Jurkat, Clone E6-1 (cell line): ENCODE data around the gene CMTM8. TPM values are rescaled to one million over a fixed set of nuclear protein-coding genes. Genes with fewer than 3 reads are reported as not detected.
"Not testable (repeated sequence)": the region's sequence is repeated elsewhere in the genome, so short reads cannot be mapped to it uniquely, and the experiment has no call there.

Source experiments
- DNase-seq: peaks from one replicate; pipeline ENCODE4 v3.0.0-alpha.2; 2011; ENCODE audit warnings: low read depth, low spot score
- H3K4me3 ChIP-seq: 2 replicates; pipeline ENCODE4 v1.5.1; 2011; ENCODE audit warnings: mild to moderate bottlenecking, low read length, control low read depth, moderate library complexity
- polyA plus RNA-seq: library from polyadenylated mRNA; unstranded; fragments of >200 nt; gene quantifications from one replicate; pipeline ENCODE4 v1.2.1, GENCODE V29; 2012; ENCODE audit warnings: missing spikeins; ENCODE audit not compliant: insufficient read length, insufficient read depth

Gene CMTM8, protein sequence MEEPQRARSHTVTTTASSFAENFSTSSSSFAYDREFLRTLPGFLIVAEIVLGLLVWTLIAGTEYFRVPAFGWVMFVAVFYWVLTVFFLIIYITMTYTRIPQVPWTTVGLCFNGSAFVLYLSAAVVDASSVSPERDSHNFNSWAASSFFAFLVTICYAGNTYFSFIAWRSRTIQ
- polyA plus RNA-seq, result 8.2 TPM

DNA sequence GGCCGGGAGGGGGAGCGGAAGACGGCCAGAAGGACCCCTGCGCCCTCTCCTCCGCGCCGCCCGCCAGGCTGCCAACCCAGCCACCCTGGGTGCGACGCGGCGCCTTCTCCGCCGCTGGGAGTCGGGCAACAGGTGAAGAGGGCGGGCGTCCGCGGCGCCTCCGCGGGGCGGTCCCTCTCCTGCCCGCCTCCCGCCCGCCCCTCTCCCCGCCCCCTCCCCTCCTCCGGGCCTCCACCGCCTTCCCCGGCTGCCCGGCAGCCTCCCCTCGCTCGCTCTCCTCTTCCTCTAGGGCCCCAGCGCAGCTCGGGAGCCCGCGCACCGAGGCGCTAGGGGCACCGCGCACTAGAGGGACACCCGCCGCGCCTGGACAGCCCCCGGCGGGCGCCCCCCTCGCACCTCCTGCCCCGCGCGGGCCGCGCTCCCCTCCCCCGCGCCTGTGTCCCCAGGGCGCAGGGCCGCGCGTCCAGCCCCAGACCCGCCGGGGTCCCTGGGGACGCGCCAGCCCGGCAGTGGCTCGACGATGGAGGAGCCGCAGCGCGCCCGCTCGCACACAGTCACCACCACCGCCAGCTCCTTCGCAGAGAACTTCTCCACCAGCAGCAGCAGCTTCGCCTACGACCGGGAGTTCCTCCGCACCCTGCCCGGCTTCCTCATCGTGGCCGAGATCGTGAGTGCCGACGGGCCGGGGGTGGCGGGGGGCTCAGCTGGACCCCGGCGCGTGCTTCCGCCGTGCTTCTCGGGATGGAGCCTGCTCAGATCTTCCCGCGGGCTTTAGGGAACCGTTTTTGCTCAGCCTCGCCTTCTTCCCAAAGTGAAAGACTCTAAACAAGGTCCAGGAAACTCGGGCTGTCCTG is at the start of gene CMTM8:
Gene CMTM8, plus strand, starts transcription at position 228 of the 854 bp plus-strand sequence. Its CDS starts 293 bp downstream, at position 521.
- peak within 1 kb of the TSS; percentile 65 for H3K4me3 ChIP-seq
- DNase-seq, result peak; percentile 46

DNA sequence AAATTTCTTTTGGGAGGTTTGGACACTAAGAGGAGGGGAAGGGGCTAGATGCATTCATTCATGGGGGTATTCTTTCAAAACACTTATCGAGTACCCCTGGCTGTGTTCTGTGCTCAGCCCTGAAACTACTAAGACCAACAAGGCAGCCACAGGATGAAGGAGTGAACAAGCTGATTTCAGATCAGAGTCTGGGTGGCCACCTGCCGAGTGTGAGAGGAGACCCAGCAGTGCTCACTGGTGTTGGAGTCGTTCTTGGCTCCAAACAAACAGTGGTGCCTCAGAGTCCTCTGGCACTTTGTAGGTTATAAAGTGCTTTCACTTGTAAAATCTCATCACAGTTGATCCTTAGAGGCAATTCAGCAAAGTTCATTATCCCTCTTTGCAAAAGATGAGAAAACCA is 48.8 kb upstream of the CMTM8 start:
- no peak for DNase-seq
- H3K4me3 ChIP-seq, result no peak overlapping the region

DNA sequence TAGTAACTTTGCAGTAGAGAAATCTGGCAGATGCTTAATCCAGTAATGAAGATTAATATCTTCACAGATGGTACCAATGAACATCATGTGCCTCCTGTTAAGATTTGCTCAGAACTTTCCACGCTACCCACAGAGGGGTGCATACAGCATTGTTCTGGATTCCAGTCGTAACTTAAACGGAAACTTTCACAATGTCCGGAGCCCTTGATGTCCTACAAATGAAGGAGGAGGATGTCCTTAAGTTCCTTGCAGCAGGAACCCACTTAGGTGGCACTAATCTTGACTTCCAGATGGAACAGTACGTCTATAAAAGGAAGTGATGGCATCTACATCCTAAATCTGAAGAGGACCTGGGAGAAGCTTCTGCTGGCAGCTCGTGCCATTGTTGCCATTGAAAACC is 47.9 kb upstream of the CMTM8 start:
- H3K4me3 ChIP-seq, DNase-seq: not testable (repeated sequence)

DNA sequence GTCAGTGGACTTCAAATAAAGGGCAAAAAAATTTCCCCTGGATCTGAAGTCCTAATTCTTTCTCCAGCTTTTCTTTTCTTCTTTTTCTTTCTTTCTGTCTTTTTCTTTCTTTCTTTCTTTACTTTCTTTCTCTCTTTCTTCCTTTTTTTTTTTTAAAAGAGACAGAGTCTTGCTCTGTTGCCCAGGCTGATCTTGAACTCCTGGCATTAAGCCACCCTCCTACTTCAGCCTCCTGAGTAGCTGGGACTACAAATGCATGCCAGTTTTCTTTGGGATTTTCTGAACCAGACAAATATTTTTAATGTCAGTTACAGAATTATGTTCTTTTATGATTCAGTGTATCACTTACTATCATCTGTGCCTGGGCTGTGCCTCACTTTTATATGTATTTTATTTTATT is 45.4 kb upstream of the CMTM8 start:
- H3K4me3 ChIP-seq, result no peak overlapping the region
- DNase-seq, result no peak

DNA sequence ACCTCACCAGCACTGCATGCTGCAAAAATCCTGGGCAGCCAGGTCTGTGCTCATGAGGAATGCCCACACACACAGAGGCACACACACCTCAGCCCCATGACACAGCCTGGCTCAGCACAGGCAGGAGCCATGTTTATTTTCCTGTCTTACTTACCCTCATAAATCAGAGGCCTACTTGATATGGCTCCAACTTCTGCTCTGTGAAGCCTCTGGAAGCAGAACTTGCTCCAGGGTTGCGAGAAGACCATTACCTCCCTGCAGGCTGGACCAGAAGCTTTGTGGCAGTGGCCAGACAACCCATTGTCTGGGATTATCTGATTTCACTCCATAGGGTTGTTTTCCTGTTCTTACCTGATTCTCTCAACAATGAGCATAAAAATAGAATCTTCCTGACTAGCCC is 43.8 kb upstream of the CMTM8 start:
- no peak overlapping the region for H3K4me3 ChIP-seq
- DNase-seq, result no peak

DNA sequence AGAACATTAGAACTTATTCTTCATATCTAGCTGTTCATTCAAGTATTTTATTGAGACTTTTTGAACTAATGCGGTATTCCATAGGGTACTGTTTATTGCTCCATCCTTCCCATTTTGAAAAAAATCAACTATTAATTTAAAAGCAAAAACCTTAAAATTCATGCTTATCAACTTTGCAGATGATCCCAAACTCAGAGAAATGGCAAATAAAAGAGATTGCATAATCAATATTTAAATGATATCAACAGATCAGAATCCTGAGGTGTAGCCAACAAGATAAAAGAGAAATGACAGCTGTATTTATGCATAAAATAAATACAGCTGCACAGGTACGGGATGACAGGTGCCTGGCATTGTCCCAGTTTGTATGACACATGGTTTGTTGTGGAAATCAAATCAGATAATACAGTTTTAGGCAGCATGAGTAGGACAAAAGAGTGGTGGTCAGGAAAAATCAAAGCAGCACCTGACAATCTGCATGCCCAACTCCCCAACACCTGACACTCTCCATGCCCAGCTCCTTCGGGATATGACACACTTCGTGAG is 42.4 kb upstream of the CMTM8 start:
- no peak overlapping the region for H3K4me3 ChIP-seq
- no peak for DNase-seq

DNA sequence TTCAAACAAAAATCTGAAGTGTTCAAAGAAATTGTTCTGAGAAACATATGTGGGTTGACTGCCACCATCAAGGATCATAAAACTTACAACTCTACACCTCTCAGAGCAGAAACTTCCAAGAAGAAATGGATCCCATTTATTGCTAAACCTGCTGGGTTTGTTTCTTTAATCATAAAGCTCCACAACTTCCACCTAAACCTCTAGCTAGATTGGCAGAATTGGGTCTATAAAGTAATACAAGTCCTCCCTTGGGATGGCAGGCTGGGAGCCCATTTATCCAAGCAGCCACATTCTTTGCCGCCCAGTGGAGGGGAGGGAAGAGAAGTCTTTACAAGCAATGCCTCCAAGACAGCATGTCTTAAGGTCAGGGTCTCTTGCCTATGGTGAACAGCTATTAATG is 40.5 kb upstream of the CMTM8 start:
- DNase-seq, result no peak
- H3K4me3 ChIP-seq, result no peak overlapping the region

DNA sequence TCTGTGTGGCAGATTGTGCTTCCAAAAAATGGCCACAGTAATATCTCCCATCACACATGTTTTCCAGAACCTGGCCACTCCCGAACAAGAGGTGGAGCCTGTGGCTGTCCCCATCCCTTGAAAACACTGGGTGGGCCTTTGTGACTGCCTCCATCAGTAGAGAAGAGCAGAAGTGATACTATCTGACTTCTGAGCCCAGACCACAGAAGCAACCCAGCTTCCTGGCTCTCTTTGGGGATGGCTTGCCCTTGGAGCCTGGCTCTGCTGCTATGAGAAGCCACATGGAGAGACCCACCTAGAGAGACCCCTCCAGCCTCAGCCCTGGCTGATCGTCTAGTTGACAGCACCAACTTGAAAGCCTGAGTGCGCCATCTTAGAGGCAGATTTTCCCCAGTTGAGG is 39.8 kb upstream of the CMTM8 start:
- H3K4me3 ChIP-seq, result no peak overlapping the region
- DNase-seq, result no peak

DNA sequence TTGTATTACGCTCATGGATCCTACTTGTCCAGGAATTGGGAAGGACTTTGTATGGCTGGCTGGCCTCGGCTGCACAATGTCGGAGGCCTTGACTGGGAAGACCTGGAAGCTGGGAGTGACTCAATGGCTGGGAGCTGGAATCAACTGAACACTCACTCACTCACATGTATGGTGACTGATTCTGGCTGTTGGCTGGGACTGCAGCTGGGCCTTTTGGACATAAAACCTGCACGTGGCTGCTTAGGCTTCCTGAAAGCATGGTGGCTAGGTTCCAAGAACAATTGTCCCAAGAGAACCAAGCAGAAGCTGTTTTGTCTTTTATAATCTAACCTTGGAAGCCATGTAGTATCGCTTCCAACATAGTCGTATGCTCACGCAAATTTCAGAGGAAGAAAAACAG is 38.0 kb upstream of the CMTM8 start:
- DNase-seq, result no peak
- no peak overlapping the region for H3K4me3 ChIP-seq

DNA sequence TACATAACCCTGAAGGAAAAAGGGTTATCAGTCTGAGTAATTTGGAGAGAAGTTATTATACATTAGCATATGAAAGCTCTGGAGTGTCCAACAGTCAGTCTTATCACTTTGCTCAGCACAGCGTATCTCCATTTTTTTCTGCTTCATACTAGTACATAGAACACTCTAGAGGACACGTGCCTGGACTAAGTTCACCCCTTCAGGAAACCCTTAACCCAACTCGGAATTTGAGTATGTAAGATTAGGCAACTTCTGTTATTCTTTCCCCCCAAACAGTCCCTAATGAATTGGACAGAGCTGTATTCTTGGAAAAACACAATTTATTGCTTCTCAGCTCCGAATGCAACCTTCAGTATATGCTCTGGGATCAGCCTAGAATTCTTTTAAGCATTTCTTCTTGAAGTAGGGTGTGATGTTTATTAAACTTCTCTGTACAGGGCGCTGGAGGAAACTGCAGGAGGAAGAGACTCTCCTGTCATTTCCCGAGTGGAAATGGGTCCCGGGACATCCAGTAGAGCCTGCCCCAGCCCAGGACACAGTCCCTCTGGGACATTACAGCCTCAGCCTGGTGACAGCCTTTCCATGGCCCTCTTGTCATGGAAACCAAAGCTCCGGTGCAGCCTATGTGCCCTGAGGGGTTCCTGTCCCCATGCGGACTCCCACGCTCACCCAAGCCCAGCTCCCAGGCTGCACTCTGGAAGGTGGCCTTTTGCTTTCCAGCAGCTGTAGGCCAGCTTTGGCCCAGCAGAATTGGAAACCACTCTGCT is 37.3 kb upstream of the CMTM8 start:
- no peak for DNase-seq

DNA sequence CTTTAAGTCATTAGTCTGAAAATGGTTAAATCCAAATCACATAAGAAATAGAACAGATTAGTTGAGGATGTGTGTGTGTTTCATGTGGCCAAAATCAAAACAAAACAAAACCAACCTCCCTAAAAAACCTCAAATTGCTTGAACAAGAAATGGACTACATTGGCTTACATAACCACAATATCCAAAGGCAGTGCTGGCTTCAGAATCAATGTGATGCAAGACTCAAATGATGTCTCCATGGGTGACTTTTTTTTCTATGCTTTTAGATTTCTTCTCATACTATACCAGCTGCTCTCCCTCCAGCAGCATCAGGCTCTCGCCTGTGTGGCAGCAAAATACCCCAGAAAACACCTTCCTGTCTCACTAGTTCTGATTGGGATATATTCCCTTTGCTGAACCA is 36.0 kb upstream of the CMTM8 start:
- no peak overlapping the region for H3K4me3 ChIP-seq
- DNase-seq, result peak; percentile 6

More for the DNA sequence above, 37.3 kb upstream of the CMTM8 start:
- no peak overlapping the region for H3K4me3 ChIP-seq

DNA sequence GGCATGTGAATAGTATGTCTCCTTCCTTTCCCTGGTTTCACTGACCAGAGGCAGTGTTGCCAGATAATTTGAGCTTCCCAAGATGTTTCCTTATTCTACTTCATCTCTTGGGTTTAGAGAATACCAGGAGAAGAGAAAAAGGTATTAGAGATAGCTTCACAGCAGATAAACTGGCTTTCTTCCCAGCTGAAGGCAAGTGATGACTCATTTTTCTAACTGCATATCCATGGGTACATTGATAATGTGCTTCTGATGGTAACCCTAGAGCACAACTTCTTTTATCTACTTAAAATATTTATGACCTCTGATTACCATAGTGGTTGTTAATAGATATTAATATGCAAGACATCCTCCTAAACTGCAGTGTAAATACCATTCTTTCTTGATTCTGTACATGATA is 34.6 kb upstream of the CMTM8 start:
- DNase-seq, result no peak
- H3K4me3 ChIP-seq, result no peak overlapping the region

DNA sequence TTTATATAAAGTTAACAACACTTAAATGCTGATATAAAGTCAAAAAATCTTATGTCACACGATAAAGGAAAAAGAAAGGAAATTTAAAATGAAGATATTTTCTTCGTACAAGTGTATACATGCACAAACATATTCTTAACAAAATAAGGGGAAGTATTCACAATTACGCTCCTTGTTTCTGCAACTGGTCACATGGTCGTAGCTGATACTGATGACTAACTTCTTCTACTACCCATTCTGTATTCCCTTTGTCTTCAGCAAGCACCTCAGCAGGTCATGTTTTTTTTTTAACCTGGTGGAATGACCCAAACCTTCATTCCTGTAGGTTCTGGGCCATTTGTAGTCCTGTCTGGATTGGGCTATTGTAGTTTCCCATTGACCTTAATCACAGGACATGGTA is 30.0 kb upstream of the CMTM8 start:
- no peak for DNase-seq
- no peak overlapping the region for H3K4me3 ChIP-seq

DNA sequence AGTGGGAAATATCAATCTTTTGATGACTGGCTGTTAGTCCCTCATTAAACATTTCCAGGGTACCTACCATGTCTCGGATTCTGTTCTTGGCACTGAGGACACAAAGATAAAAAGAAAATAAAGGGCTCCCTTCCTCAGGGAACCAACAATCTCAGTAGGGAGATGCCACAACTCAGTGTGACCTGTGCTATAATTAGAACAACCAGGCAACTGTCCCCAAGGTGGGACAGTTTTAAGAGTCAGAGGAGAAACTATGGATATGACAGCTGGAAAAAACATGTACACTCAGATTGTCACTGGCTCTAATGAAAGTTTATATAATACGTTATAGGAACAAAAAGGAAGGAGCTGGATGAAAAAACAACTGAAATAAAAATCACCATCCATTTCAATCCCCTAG is 23.3 kb upstream of the CMTM8 start:
- DNase-seq, result no peak
- no peak overlapping the region for H3K4me3 ChIP-seq

DNA sequence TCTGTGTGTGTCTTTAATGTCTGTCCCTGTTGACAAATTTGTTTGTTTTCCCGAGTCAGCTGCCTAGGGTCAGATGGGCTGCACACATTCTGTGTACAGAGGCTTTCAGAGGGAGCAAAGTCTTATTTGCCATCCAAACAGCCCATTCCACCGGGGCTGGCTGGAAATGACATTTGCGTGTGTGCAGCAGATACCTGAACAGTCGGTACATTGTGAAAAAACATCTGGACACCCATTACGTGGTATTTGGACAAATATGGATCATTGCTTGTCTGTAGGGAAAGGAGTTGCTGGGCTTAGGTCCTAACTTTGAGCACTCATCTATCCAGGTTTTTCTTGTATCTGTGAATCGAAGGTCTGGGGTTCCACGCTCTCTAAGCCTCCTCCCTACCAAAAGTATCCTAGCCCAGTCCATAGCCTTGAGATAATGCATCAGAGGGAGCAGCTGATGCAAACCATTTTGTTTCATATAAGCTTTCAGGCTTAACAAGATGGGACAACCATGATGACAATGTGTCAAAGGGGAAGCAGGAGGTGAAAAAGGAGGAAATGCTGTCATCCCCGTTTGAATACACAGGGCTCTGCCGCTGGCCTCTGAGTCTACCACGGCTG is 22.2 kb upstream of the CMTM8 start:
- H3K4me3 ChIP-seq, result no peak overlapping the region
- no peak for DNase-seq

DNA sequence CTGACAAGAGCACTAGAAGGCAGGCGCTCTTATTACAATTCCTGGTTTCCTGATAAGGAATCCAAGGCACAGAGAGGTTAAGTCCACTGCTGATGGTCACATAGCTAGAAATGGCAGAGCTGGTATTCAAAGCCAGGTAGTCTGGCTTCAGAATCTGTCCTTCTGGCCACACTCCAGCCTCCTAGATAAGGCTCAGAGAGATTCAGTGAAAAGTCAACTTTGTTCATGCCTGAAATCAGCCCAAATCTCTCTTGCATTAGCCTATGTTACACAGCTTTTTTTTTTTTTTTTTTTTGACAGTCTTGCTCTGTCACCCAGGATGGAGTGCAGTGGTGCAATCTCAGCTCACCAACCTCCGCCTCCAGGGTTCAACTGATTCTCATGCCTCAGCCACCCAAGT is 21.1 kb upstream of the CMTM8 start:
- no peak overlapping the region for H3K4me3 ChIP-seq
- DNase-seq, result no peak

DNA sequence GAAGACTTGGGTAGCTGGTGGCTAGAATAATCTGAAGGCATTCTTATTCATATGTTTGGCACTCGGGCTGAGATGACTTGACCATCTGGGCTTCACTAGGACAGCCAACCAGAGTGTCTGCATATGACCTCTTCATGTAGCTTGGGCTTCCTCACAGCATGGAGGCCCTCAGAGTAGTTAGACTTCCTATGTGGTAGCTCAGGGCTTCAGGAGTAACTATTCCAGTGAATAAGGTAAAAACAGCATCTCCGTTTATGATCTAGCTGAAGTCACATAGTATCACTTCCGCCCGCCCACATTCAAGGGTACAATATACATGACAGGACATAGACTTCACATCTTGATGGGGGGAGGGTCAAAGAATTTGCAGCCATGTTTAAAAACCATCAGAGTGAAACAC is 18.9 kb upstream of the CMTM8 start:
- no peak overlapping the region for H3K4me3 ChIP-seq
- no peak for DNase-seq

DNA sequence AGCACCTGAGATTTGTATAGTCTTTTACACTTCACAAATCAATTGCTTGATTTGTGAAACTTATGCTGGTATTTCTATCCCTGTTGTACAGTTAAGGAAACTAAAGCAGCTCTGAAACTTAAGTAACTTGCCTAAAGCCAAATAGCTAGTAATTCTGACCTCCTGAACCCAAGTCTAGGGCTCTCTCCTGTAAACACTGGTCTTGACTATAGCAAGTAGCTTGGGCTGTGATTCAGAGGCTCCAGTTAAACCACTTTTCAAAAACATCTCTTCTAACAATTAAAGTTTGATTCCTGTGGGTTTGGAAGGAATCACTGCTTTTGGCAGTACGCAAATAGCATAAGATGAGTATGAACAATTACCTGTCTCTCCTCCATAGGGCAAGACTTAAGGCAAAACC is 18.5 kb upstream of the CMTM8 start:
- DNase-seq, result no peak
- H3K4me3 ChIP-seq, result no peak overlapping the region

DNA sequence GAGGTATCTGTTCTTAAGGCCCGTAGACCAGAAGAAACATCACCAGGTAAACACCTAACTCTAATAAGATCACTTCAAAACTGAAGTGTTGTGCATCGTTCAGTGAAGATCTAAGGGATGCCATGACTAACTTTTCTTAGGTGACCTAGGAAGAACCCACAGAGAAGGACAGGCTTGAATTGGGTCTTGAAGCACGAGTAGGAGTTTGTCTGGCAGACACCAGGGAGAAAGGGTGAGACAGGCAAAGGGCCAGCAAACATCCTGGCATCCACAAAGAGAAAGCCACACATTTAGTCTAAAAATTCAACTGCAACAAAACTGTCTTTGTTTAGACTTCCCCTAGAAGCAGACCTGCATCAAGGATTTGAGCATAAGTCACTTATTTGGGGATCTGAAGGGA is 15.5 kb upstream of the CMTM8 start:
- DNase-seq, result no peak
- no peak overlapping the region for H3K4me3 ChIP-seq
